HepG2 (cell line): Measurements from ENCODE around the gene SRP72. TPM values are rescaled to one million over a fixed set of nuclear protein-coding genes. Genes with fewer than 3 reads are reported as not detected.
A peak's percentile ranks its signal among the peaks of the same experiment; 100 is the strongest.

ENCODE experiments used
- ARNT2 ChIP-seq: sonication (generic); formaldehyde crosslinking; IDR thresholded peaks from 2 replicates; pipeline ENCODE4 v1.8.0; 2022; ENCODE audit warnings: mild to moderate bottlenecking, low read depth, missing genetic modification reagents, moderate library complexity
- BRF2 ChIP-seq: sonication (generic); formaldehyde crosslinking; IDR thresholded peaks from 2 replicates; pipeline ENCODE4 v1.8.1; 2022; ENCODE audit warnings: mild to moderate bottlenecking, missing genetic modification reagents
- CBFB ChIP-seq: sonication (generic); formaldehyde crosslinking; IDR thresholded peaks from 2 replicates; pipeline ENCODE4 v1.4.0; 2020; ENCODE audit warnings: missing genetic modification reagents
- NR2F1 ChIP-seq, 2 experiments: fragments of 450-650 bp in 1 of 2; formaldehyde crosslinking in 1 of 2; IDR thresholded peaks; 2 replicates each; pipeline versions ENCODE4 v1.5.0 to v1.6.1; 2016 to 2020; ENCODE audit warnings: mild to moderate bottlenecking in 1 of 2, missing compliant biosample characterization in 1 of 2, missing genetic modification reagents in 1 of 2, moderate library complexity in 1 of 2
- RFXAP ChIP-seq: sonication (generic); formaldehyde crosslinking; IDR thresholded peaks from 2 replicates; pipeline ENCODE4 v1.4.0; 2020; ENCODE audit warnings: missing genetic modification reagents, borderline replicate concordance
- RNF219 ChIP-seq: sonication (generic); formaldehyde crosslinking; IDR thresholded peaks from 2 replicates; pipeline ENCODE4 v1.5.0; 2020; ENCODE audit warnings: mild to moderate bottlenecking, missing genetic modification reagents
- STAG1 ChIP-seq: sonication (generic); formaldehyde crosslinking; IDR thresholded peaks from 2 replicates; pipeline ENCODE4 v1.4.0; 2020; ENCODE audit warnings: missing genetic modification reagents
- TAF15 ChIP-seq: fragments of 200-400 bp; formaldehyde crosslinking; IDR thresholded peaks from one replicate; pipeline ENCODE4 v1.6.1; 2018; ENCODE audit warnings: mild to moderate bottlenecking, low read depth, low read length; ENCODE audit not compliant: poor library complexity, severe bottlenecking
- ZFP62 ChIP-seq: sonication (generic); formaldehyde crosslinking; IDR thresholded peaks from 2 replicates; pipeline ENCODE4 v1.4.0; 2020; ENCODE audit warnings: missing genetic modification reagents
- ZFY ChIP-seq: sonication (generic); formaldehyde crosslinking; IDR thresholded peaks from 2 replicates; pipeline ENCODE4 v1.4.0; 2020; ENCODE audit warnings: missing genetic modification reagents
- ZNF18 ChIP-seq: sonication (generic); formaldehyde crosslinking; IDR thresholded peaks from 2 replicates; pipeline ENCODE4 v1.8.0; 2022; ENCODE audit warnings: mild to moderate bottlenecking, missing genetic modification reagents; ENCODE audit not compliant: insufficient replicate concordance
- ZSCAN20 ChIP-seq: sonication (generic); formaldehyde crosslinking; IDR thresholded peaks from 2 replicates; pipeline ENCODE4 v1.4.0; 2020; ENCODE audit warnings: missing genetic modification reagents, mild to moderate bottlenecking, borderline replicate concordance
- polyA plus RNA-seq, 8 experiments: library from polyadenylated mRNA; depleted of rRNA in 3 of 8; stranded (reverse) in 7 of 8; unstranded in 1 of 8; fragments of >200 nt; fragmentation: Illumina TruSeq in 4 of 8; extraction: Trizol in 4 of 8; gene quantifications; 2 replicates each; pipeline versions ENCODE4 v1.2.1 to v1.2.3, GENCODE V29; 2011 to 2016; ENCODE audit warnings: low read depth in 4 of 8, missing spikeins in 1 of 8, mixed read lengths in 1 of 8; ENCODE audit not compliant: insufficient read depth in 1 of 8
- total RNA-seq, 5 experiments: library from RNA; depleted of rRNA; stranded (reverse); fragments of >200 nt; fragmentation: Illumina TruSeq; extraction: Trizol; gene quantifications; 2 replicates each; pipeline ENCODE4 v1.2.3, GENCODE V29; 2016; ENCODE audit warnings: low read depth in 1 of 5
- TF ChIP-seq, protein P1 (sequence below): sonication (generic); formaldehyde crosslinking; IDR thresholded peaks from 2 replicates; pipeline ENCODE4 v1.5.1; 2020; ENCODE audit warnings: mild to moderate bottlenecking, moderate library complexity, missing genetic modification reagents
- TF ChIP-seq, protein P2 (sequence below): sonication (generic); formaldehyde crosslinking; IDR thresholded peaks from 2 replicates; pipeline ENCODE4 v1.8.1; 2023; ENCODE audit warnings: mild to moderate bottlenecking, missing genetic modification reagents

SRP72 gene
- total and polyA plus RNA-seq, 2 of the 13 experiments (the other 11 are each of a cell fraction or from before 2014, with no cell fraction given), result 64.9 to 75.6 TPM

GRCh38 chr4:56435140-56435926, 32.1 kb upstream of the SRP72 start, which contains the start of gene PPAT (continued):
- TF ChIP-seq ARNT2 (CRISPR knock-in tag), result peak; percentile 81; the same call in 1 of the 2 replicates
- peak; percentile 85 for TF ChIP-seq ZNF18 (CRISPR knock-in tag)
- TF ChIP-seq, protein P1, sequence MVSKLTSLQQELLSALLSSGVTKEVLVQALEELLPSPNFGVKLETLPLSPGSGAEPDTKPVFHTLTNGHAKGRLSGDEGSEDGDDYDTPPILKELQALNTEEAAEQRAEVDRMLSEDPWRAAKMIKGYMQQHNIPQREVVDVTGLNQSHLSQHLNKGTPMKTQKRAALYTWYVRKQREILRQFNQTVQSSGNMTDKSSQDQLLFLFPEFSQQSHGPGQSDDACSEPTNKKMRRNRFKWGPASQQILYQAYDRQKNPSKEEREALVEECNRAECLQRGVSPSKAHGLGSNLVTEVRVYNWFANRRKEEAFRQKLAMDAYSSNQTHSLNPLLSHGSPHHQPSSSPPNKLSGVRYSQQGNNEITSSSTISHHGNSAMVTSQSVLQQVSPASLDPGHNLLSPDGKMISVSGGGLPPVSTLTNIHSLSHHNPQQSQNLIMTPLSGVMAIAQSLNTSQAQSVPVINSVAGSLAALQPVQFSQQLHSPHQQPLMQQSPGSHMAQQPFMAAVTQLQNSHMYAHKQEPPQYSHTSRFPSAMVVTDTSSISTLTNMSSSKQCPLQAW, result peak; percentile 87
- TF ChIP-seq CBFB (CRISPR knock-in tag), result no peak; the same call in 1 of the 2 replicates
- TF ChIP-seq TAF15, result peak; percentile 82
- TF ChIP-seq, protein P2, sequence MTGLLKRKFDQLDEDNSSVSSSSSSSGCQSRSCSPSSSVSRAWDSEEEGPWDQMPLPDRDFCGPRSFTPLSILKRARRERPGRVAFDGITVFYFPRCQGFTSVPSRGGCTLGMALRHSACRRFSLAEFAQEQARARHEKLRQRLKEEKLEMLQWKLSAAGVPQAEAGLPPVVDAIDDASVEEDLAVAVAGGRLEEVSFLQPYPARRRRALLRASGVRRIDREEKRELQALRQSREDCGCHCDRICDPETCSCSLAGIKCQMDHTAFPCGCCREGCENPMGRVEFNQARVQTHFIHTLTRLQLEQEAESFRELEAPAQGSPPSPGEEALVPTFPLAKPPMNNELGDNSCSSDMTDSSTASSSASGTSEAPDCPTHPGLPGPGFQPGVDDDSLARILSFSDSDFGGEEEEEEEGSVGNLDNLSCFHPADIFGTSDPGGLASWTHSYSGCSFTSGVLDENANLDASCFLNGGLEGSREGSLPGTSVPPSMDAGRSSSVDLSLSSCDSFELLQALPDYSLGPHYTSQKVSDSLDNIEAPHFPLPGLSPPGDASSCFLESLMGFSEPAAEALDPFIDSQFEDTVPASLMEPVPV, result peak; percentile 60; the same call in 1 of the 2 replicates
- peak; percentile 83; the same call in 1 of the 2 replicates for TF ChIP-seq ZSCAN20 (CRISPR knock-in tag)
- peak; percentile 83; the same call in 1 of the 2 replicates for TF ChIP-seq RNF219
- no peak; the same call in 1 of the 2 replicates for TF ChIP-seq RFXAP
- TF ChIP-seq STAG1 (CRISPR knock-in tag), result no peak
- TF ChIP-seq ZFY (CRISPR knock-in tag), result peak; percentile 53; the same call in 1 of the 2 replicates
- no peak for TF ChIP-seq ZFP62 (CRISPR knock-in tag)
- TF ChIP-seq BRF2 (CRISPR knock-in tag), result no peak; the same call in 1 of the 2 replicates
- no peak for TF ChIP-seq NR2F1 (CRISPR knock-in tag; IDR thresholded peaks at IDR 0.05)
